Activated T-cell treated with anti-CD3 and anti-CD28 coated beads, Interleukin-2, amount 50 U/mL, for 72 hours (primary cell): ENCODE results near the gene COMMD7. TPM values are rescaled to one million over a fixed set of nuclear protein-coding genes. Genes with fewer than 3 reads are reported as not detected.
A peak's percentile ranks its signal among the peaks of the same experiment; 100 is the strongest.

Experiments
- ATAC-seq, 2 donors: fragments of 150-1000 bp; cut with Tn5 transposase; replicated peaks in 1 of 2; 2 replicates each; pipeline ENCODE4 v1.10.0; 2021; ENCODE audit warnings: moderate library complexity in 2 of 2, mild to moderate bottlenecking in 1 of 2
- DNase-seq, 2 donors: peaks; one replicate each; pipeline ENCODE4 v3.0.0; 2021 to 2022; ENCODE audit warnings: mixed read lengths in 1 of 2
- H3K27ac Mint-ChIP-seq: one replicate; pipeline ENCODE4 v1.8.0; 2022; ENCODE audit warnings: mild to moderate bottlenecking, moderate library complexity, mixed read lengths
- H3K27me3 Mint-ChIP-seq: one replicate; pipeline ENCODE4 v1.8.0; 2022; ENCODE audit warnings: low read depth, mixed read lengths
- H3K36me3 Mint-ChIP-seq, 2 donors: one replicate each; pipeline ENCODE4 v1.8.0; 2022; ENCODE audit warnings: mixed read lengths in 2 of 2, mild to moderate bottlenecking in 1 of 2; ENCODE audit not compliant: insufficient read depth in 2 of 2
- H3K4me1 Mint-ChIP-seq: one replicate; pipeline ENCODE4 v1.8.0; 2022; ENCODE audit warnings: low read depth, mixed read lengths
- H3K4me3 Mint-ChIP-seq, 2 donors: one replicate each; pipeline ENCODE4 v1.8.0; 2022; ENCODE audit warnings: mild to moderate bottlenecking in 2 of 2, mixed read lengths in 2 of 2, moderate library complexity in 2 of 2
- H3K9me3 Mint-ChIP-seq, 2 donors: one replicate each; pipeline ENCODE4 v1.8.0; 2022; ENCODE audit warnings: mixed read lengths in 2 of 2
- total RNA-seq, 2 donors: library from RNA; stranded (reverse); gene quantifications; one replicate each; pipeline ENCODE4 v1.2.3, GENCODE V29; 2022

COMMD7 gene
- total RNA-seq, 2 donors from 2014 or later, result 51.8 to 62.0 TPM

GRCh38 chr20:32761417-32761830 lies 18.2 kb upstream of the COMMD7 start:
- H3K4me1 Mint-ChIP-seq, result peaks cover 18% of the 10 kb centered on the region
- peaks cover 12% of the 10 kb centered on the region for H3K27me3 Mint-ChIP-seq
- DNase-seq, result no peak
- peak overlapping the region; percentile 13 for H3K27ac Mint-ChIP-seq
- no peaks in the 10 kb centered on the region for H3K36me3 Mint-ChIP-seq
- H3K4me3 Mint-ChIP-seq, result peak overlapping the region; percentile 79 to 92
- H3K9me3 Mint-ChIP-seq, result no peaks in the 10 kb centered on the region
- ATAC-seq, result no peak

DNA sequence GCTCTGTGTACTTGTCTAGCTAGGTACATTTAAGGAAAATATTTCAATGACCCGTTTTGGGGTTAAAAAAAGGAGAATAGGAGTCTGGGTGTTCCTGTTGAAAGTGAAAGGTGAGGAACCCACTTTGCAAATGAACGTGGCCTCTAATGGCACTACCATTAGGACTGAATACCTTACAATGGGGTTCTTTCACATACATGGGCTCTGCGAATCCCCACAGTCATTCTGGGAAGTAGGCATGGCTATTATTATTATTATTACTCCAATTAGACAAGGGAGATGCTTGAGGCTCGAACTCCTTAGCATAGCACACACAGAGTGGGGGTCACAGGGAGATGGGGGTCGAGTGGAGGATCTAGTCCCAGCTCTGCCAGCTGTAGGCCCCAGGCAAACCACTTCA lies 12.9 kb upstream of the COMMD7 start:
- DNase-seq, result no peak
- ATAC-seq, result no peak

GRCh38 chr20:32753731-32754130 lies 10.5 kb upstream of the COMMD7 start:
- H3K9me3 Mint-ChIP-seq, result no peaks in the 10 kb centered on the region
- no peak overlapping the region for H3K27ac Mint-ChIP-seq
- DNase-seq, result no peak
- ATAC-seq, result no peak
- H3K36me3 Mint-ChIP-seq, result no peaks in the 10 kb centered on the region
- no peak overlapping the region for H3K4me3 Mint-ChIP-seq
- H3K27me3 Mint-ChIP-seq, result no peaks in the 10 kb centered on the region
- peaks cover 12% of the 10 kb centered on the region for H3K4me1 Mint-ChIP-seq

More for the DNA sequence above, 12.9 kb upstream of the COMMD7 start:
- no peaks in the 10 kb centered on the region for H3K36me3 Mint-ChIP-seq
- peaks cover 18% of the 10 kb centered on the region for H3K4me1 Mint-ChIP-seq
- no peak overlapping the region for H3K4me3 Mint-ChIP-seq
- no peaks in the 10 kb centered on the region for H3K9me3 Mint-ChIP-seq
- H3K27me3 Mint-ChIP-seq, result peaks cover 2% of the 10 kb centered on the region
- H3K27ac Mint-ChIP-seq, result no peak overlapping the region

- H3K27ac Mint-ChIP-seq, result no peak overlapping the region
- ATAC-seq (peak; percentile 47 to 67), DNase-seq (no peak)
- H3K4me3 Mint-ChIP-seq, result no peak overlapping the region
- no peaks in the 10 kb centered on the region for H3K9me3 Mint-ChIP-seq
- H3K4me1 Mint-ChIP-seq, result peaks cover 10% of the 10 kb centered on the region
- no peaks in the 10 kb centered on the region for H3K27me3 Mint-ChIP-seq
- H3K36me3 Mint-ChIP-seq, result no peaks in the 10 kb centered on the region
Observed at GRCh38 chr20:32752458-32753250, 9.4 kb upstream of the COMMD7 start.

DNA sequence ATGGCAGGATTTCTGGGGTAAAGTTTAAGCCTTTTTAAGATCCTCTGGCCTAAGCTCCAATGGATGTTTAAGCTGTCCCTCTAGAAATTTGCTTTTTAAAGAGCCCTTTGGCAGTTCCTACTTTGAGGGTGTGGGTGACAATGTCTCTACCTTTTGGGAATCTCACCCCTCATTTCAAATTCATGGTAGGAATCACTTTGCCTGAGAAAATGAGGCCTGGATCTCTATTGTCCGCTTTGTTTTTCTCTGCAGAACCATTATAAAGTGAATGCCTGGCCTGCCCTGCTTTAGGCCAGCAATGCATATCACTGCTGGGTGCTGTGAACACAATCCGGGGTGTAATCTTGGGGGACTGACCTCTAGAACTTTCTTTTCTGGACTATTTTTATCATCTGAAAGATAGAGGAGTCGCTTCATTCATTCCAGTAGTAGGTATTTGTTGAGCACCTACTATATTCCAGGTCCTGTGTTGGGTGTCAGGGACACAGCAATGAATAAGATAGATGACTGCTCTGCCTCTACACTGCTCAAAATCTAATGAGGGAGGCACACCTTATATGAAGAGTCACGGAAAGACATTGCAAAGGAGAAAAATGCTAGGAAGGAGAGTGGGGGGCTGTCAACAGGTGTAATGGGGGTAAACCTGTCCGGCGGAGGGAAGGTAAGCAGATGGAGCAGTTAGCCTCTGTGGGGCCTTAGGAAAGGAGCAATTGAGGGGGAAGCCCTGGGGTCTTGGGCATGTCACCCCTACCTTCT lies 8.6 kb upstream of the COMMD7 start:
- Mint-ChIP-seq H3K4me1 (peaks cover 10% of the 10 kb centered on the region), H3K27ac (no peak overlapping the region), H3K9me3 (no peaks in the 10 kb centered on the region), H3K27me3 (no peaks in the 10 kb centered on the region), H3K4me3 (no peak overlapping the region), H3K36me3 (no peaks in the 10 kb centered on the region)
- ATAC-seq (no peak), DNase-seq (no peak)

- Mint-ChIP-seq H3K4me1 (peaks cover 10% of the 10 kb centered on the region), H3K9me3 (no peaks in the 10 kb centered on the region), H3K36me3 (no peaks in the 10 kb centered on the region), H3K27me3 (no peaks in the 10 kb centered on the region), H3K4me3 (no peak overlapping the region), H3K27ac (no peak overlapping the region)
- ATAC-seq, result no peak
- DNase-seq, result no peak
Observed at GRCh38 chr20:32751293-32751692, 8.0 kb upstream of the COMMD7 start.

DNA sequence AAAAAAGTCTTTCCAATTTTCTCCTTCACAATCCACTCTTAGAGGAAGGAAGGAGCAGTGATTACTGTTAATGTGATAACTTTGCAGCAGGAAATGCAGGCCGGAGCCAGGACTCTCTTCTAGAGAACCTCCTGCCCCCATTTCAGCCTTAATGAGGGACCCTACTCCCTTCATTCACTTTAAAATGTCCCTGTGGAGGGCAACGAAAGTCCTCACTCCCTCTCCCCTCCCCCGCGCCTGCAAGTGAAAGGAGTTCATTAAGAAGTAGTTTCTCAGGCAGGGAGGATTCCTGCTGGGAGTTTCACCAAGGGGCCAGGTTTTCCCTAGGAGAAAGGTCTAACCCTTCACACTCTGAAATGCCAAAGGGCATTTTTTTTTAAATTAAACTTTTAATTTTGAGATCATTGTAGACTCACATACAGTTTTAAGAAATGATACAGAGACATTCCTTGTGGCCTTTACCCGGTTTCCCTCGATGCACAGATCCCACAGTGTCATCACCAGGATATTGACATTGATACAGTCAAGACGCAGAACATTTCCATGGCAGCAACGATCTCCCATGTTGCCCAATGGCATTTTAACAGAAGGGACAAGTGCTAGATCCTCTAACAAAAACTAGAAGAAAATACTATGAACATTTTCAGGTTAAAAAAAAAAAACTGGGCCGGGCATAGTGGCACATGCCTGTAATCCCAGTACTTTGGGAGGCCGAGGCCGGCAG lies 6.8 kb upstream of the COMMD7 start:
- Mint-ChIP-seq H3K36me3 (no peaks in the 10 kb centered on the region), H3K4me3 (no peak overlapping the region), H3K4me1 (peaks cover 11% of the 10 kb centered on the region), H3K27ac (no peak overlapping the region), H3K9me3 (no peaks in the 10 kb centered on the region), H3K27me3 (no peaks in the 10 kb centered on the region)
- ATAC-seq (no peak), DNase-seq (no peak)

DNA sequence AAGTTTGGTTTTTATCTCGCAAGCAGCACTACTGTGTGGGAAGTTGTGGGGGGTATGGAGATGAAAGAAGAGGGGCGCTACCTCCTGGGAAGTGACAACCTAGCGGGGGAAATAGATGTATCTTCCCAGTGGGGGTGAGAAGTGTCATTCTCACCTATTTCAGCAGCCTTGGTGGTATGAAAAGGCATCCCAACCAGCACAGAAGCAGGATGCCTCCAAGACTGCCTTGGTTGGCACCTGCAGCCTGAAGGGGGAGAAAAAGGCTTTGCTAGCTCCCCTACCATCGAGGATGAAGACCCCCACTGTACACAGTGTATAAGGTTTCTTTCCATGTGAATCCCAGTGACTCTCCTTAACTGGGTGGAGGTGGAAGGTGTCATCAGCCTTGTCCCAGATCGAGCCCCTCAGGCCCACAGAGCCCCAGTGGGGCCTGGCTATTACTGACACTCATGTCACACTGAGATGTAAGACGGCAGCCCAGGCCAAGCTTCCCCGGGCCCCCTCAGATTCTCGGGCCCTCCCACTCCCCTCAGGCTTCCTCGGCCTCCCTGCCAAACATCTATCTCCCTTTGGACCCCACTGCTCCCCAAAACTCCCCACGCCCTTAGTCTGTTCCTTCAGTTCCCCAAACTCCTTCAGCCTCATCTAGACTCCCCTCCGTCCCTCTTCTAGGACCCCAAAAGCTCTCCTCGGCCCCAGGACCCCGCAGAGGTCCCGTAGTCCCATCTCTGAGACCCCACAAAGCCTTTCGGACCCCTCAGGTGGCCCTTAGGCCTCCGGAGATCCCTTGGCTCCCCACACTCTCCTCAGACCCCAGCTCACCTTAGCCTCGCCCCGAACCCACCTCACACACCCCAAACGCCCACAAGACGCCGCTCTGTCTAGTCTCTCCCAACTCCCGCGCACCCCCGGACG lies 688 bp downstream of the COMMD7 start:
- Mint-ChIP-seq H3K27ac (peak overlapping the region; percentile 97), H3K4me1 (peaks cover 60% of the 10 kb centered on the region), H3K9me3 (no peaks in the 10 kb centered on the region), H3K4me3 (peak overlapping the region; percentile 96 to 100), H3K27me3 (no peaks in the 10 kb centered on the region), H3K36me3 (peaks cover 3 to 10% of the 10 kb centered on the region in 2 donors)
- DNase-seq (peak; percentile 19 to 31), ATAC-seq (peak in 1 of 2 donors; percentile 17)

GRCh38 chr20:32741151-32741550 lies 2.1 kb downstream of the COMMD7 start:
- no peaks in the 10 kb centered on the region for H3K27me3 Mint-ChIP-seq
- no peak for DNase-seq
- H3K27ac Mint-ChIP-seq, result no peak overlapping the region
- H3K36me3 Mint-ChIP-seq, result peaks cover 3 to 10% of the 10 kb centered on the region in 2 donors
- no peak for ATAC-seq
- peaks cover 74% of the 10 kb centered on the region for H3K4me1 Mint-ChIP-seq
- no peaks in the 10 kb centered on the region for H3K9me3 Mint-ChIP-seq
- peak overlapping the region in 1 of 2 donors; percentile 100 for H3K4me3 Mint-ChIP-seq

- Mint-ChIP-seq H3K4me3 (peak overlapping the region; percentile 43 to 65), H3K27me3 (no peaks in the 10 kb centered on the region), H3K27ac (peak overlapping the region; percentile 91), H3K4me1 (peaks cover 60% of the 10 kb centered on the region), H3K36me3 (peaks cover 0 to 6% of the 10 kb centered on the region in 2 donors), H3K9me3 (no peaks in the 10 kb centered on the region)
- DNase-seq, result peak; percentile 43 to 56
- peak; percentile 94 for ATAC-seq
Observed at GRCh38 chr20:32737371-32738223, 5.7 kb downstream of the COMMD7 start.

DNA sequence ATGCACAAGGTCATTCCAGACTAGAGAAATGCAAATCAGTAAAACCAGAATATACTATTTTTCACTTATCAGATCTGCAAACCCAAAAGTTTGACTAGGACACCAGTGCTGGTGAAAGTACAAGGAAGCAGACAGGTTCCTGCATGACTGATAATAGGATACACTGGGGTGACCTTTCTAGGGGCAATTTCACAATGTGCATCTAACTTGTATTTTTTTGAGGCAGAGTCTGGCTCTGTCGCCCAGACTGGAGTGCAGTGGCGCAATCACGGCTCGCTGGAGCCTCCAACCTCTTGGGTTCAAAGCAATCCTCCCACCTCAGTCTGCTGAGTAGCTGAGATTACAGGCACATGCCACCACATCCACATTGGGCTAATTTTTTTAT lies 11.4 kb downstream of the COMMD7 start:
- DNase-seq (no peak), ATAC-seq (peak in 1 of 2 donors; percentile 60)
- Mint-ChIP-seq H3K9me3 (no peaks in the 10 kb centered on the region), H3K4me3 (peak overlapping the region in 1 of 2 donors; percentile 6), H3K27ac (peak overlapping the region; percentile 47), H3K36me3 (no peaks in the 10 kb centered on the region), H3K4me1 (peaks cover 27% of the 10 kb centered on the region), H3K27me3 (no peaks in the 10 kb centered on the region)
